GM18951 (cell line): Measurements from ENCODE around the gene SORL1.
"Not testable (repeated sequence)": the region's sequence is repeated elsewhere in the genome, so short reads cannot be mapped to it uniquely, and the experiment has no call there.

ENCODE experiments used
- POLR2A ChIP-seq: IDR thresholded peaks from 4 replicates; pipeline ENCODE4 v1.6.1; 2011; ENCODE audit warnings: mild to moderate bottlenecking; ENCODE audit not compliant: insufficient read length, insufficient read depth; ENCODE audit errors: extremely low read depth
- in situ Hi-C: fragments of 300-500 bp; cut with MboI; formaldehyde crosslinking; loops from one replicate; pipeline ENCODE4 v1.12.0; 2022; ENCODE audit warnings: low sequenced_read_pairs, mixed read lengths, inconsistent platforms; ENCODE audit not compliant: unreplicated experiment

Gene SORL1

DNA sequence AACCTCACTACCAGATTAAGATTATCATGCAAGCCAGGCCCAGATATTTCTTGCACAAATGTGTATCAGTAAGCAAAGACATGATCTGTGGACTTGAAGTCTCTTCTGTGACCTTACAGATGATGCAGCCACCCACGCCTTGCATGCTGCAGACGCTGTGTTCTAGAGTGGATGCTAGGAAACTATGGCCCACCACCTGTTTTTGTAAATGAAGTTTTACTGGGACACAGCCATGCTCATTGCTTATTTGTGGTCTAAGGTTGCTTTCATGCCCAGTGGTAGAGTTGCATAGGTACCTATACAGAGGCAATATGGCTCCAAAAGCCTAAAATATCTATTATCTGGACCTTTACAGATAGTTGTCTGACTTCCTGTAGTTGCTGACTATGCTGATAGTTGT lies 48.2 kb downstream of the SORL1 start:
- in situ Hi-C loops: no loop called here
- no peak for TF ChIP-seq POLR2A

DNA sequence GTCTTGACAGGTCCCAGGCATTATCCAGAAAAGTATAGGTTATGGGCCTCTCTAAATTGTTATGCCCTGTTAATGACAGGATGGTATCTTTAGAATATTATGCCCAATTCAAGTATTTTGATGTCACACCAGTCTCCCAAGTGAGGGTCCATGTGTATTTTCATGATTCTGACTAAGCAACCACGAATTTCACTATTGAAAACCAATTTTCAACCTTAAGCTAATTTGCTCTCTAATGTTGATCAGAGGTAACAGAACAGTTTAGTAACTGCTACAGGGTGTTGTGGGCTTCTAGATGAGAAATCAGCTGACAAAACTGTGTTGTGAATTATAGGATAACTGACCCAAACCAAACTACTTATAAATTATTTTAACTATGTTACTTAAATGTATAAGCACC lies 48.6 kb downstream of the SORL1 start:
- in situ Hi-C loops: no loop called here

DNA sequence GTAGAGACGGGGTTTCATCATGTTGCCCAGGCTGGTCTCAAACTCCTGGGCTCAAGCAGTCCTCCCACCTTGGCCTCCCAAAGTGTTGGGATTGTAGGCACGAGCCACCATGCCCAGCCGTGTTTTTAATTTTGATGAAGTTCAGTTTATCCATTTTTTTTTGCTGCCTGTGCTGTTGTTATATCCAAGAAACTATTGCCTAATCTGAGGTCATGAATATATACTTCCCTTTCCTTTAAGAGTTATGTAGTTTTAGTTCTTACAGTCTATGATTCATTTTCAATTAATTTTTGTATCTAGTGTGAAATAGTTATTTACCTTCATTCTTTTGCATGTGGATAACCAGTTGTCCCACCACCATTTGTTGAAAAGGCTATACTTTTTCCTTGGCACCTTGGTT lies 50.9 kb downstream of the SORL1 start:
- no peak for TF ChIP-seq POLR2A
- in situ Hi-C loops: no loop called here

More for the DNA sequence above, 48.6 kb downstream of the SORL1 start:
- TF ChIP-seq POLR2A: no peak

DNA sequence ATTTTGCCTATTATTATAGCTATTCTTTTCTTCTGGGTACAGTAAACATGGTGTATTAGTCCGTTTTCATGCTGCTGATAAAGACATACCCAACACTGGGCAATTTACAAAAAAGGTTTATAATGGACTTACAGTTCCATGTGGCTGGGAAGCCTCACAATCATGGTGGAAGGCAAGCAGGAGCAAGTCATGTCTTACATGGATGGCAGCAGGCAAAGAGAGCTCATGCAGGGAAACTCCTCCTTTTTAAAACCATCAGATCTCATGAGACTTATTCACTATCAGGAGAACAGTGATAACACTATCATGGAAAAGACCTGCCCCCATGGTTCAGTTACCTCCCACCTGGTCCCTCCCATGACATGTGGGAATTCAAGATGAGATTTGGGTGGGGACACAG lies 54.1 kb downstream of the SORL1 start:
- in situ Hi-C loops: not testable (repeated sequence)

DNA sequence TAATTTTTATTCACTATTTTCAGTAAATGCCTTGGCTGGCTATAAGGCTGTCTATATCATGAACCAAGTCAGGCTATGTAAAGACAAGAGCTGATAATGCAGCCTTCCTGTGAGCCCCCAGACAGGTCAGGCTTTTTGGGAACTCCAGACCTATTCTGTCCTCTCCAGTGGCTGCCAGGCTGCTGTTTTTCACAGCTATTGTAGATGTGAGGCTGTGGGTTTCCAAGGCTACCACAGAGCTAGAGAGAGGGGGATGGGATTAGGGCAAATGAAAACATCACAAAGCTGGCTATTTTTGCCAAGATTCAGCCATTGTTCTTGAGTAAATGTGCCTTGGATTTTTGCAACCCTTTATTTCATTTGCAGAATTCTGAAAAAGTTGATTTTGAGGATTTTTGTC lies 56.3 kb downstream of the SORL1 start:
- no peak for TF ChIP-seq POLR2A
- in situ Hi-C loops: no loop called here

DNA sequence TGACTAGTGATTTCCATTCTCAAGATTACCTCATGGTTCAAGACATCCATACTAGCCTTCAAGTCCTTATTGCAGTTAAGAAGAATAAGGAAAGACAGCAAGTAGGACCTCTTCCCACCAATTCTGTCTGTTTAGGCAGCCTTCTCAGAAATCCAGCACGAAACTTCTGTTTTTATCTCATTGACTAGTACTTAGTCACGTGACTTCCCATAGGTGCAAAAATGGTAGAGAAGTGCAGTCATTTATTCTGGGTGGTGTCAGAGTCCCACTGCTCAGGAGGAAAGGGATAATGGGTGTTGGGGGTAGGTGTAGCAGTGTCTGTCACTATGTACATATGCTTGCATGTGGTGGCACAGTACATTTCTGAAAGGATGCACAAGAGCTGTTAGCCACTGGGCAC lies 58.3 kb downstream of the SORL1 start:
- in situ Hi-C loops: no loop called here
- TF ChIP-seq POLR2A: no peak

DNA sequence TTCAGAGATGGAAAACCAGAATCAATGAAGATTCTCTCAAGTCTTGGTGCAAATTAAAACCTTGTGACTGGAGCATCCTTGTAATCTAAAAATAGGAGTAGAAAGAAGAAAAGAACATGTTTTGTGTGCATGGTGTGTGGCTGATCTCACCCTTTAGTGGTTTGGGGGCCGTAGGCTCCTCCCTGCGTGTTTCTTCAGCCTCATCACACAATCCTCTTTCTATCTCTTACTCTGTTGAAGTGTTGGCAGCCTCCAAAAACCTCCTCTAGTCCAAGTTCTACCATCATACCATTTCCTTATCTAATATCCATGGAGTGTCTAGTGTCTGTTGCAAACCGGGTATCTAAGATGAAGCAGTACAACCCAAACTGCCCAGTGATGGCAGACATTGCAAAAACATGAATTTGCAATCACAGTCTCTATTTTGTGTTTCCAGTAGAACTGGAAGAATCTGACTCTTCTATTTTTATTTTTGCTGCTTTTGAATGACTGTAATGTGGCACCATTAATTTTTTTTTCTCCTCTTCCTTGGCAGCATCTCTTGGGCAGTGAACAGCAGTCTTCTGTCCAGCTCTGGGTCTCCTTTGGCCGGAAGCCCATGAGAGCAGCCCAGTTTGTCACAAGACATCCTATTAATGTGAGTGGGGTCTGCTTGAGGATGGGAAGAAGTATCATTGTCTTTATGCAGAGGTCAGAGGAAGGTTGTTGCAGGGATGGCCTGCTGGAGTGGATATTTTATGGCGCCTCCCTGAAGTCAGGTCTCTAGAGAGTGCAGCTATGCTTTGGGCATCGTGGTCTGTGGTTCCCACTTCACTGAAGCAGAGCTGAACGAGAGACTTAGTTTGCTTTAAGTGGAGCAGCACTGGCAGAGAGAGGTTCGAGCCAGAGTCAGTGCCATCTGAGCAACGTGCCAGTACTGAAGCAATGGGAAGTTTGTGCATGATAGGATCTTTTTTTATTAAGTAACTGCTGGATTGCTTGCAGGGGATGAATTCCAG lies 60.7 kb downstream of the SORL1 start:
- in situ Hi-C loops: no loop called here

DNA sequence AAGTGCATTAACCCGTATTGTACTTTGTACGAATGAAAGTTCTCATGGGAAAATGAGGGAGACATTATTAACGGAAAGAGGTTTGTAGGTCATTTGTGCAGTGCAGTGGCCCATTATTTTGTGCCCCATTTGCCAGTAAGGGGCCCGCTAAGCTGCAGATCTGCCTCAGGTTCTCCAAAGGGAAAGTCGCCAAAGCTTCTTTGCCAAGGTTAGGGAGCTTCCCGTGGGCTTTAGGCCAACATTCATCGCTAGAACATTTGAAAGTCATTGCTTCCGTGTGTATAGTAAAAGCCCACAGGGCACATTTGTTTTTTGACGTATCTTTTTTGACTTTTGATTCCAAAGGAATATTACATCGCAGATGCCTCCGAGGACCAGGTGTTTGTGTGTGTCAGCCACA lies 61.7 kb downstream of the SORL1 start:
- TF ChIP-seq POLR2A: no peak
- in situ Hi-C loops: no loop called here

More for the DNA sequence above, 60.7 kb downstream of the SORL1 start:
- TF ChIP-seq POLR2A: no peak

DNA sequence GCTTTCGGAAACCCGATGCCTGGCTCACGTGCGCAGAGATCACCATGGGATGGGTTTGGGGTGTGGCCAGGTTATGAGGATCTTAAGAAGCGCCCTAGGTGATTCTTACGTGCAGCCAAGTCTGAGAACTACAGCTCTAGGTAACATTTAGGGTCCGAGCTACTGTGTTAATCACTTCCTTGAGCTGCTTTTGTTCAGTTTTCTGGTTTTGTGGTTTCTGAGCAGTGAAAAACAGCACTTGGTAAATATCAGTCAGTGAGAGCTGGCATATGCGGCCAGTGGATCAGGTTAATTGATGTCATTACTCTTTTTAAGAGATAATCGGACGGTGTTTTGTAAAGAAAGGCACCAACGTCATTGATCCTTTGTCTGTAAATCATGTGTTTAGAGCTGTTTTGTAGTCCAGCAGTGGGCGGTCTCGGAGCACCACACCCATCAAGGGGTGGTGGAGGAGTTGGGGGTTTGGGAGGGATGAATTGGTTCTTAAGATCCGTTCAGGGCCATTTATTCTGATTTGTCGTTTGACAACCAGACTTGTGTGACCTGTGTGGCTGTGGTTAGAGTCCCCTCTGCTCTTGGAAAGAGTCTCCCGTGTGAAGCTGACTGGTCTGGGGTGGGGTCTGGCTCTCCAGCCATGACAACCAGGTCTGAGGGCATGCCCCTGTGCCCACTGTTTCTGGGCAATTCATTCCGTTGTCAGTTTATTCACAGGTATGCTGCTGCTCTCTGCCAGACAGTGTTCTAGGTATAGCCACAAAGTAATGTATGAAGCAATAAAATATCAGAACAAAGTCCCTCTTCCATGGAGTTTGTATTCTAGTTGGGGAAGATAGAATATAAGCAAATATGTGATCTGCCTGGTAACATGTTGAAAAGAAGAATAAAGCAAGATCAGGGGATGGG lies 62.6 kb downstream of the SORL1 start:
- in situ Hi-C loops: no loop called here
- TF ChIP-seq POLR2A: no peak

DNA sequence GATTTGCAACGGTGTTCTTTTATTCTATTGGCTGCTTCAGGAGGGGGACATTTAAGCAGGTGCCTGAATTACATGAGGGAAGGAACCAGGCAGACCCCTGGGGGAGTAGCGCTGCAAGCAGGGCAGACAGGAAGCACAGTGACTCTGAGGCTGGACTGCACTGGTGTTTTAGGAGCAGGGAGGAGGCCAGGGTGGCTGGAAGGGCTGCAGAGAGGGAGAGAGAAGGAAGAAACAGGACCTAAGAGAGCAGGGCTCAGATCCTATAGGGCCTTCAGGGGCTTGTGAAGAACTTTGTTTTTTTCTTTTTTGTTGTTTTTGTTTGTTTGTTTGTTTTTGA lies 63.2 kb downstream of the SORL1 start:
- in situ Hi-C loops: no loop called here
- TF ChIP-seq POLR2A: no peak

DNA sequence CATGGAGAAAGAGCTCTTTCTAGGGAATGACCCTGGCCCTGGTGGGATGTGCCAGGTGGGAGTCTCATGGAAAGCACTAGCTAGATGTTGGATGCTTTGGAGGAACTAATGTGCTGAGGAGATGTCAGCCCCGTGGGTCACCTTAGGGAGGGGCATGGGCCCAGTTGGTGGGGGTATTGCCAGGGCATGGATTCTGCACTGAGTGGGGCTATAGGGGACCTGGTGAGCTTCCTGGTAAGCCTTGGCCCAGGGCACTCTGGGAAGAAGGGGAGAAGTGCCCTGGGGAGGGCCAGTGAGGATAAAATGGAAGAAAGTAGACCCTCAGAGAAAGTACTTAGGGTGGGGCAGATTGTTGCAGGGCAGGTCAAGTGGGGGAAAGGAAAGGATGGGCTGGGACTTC lies 65.9 kb downstream of the SORL1 start:
- TF ChIP-seq POLR2A: no peak
- in situ Hi-C loops: no loop called here

DNA sequence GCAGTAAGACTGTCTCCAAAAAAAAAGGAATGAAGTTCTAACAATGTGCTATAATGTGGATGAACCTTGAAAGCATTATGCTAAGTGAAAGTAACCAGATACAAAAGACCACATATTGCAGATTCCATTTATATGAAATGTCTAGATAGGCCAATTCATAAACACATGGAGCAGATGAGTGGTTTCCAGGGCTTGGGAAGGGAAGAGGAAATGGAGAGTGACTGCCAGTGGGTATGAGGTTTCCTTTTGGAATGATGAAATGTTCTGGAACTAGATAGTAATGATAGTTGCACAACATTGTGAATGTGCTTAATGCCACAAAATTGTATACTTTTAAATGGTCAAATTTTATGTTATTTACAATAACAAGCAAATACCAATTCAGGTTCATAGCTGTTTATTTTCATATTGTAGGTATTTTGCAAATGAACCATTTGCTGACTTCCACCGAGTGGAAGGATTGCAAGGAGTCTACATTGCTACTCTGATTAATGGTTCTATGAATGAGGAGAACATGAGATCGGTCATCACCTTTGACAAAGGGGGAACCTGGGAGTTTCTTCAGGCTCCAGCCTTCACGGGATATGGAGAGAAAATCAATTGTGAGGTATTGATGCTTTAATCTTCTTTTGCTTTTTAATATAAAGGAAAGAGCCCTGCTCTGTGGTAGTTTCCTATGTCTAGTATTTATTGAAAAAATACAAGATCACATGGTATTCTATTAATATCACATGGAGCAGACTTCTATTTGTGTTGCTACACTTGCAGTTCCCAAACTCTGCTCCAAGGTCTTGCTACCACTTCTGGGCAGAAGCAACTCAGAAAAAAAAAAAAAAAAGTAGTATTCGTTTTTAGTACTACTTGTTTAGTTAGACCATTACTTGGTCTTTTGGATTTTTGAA lies 68.4 kb downstream of the SORL1 start:
- TF ChIP-seq POLR2A: no peak
- in situ Hi-C loops: no loop called here
